Activated T-cell treated with anti-CD3 and anti-CD28 coated beads, Interleukin-2, amount 50 U/mL, for 24 hours (primary cell): ENCODE measurements around the gene ARHGAP24.

Source experiments
- DNase-seq: peaks from one replicate; pipeline ENCODE4 v3.0.0-alpha.2; 2020
- H3K27ac Mint-ChIP-seq: 2 replicates; pipeline ENCODE4 v1.8.0; 2020; ENCODE audit warnings: mild to moderate bottlenecking, mixed read lengths
- H3K27me3 Mint-ChIP-seq: 2 replicates; pipeline ENCODE4 v1.8.0; 2020; ENCODE audit warnings: mixed read lengths
- H3K36me3 Mint-ChIP-seq: 2 replicates; pipeline ENCODE4 v1.8.0; 2020; ENCODE audit warnings: low read depth, mixed read lengths
- H3K4me1 Mint-ChIP-seq: 2 replicates; pipeline ENCODE4 v1.8.0; 2020; ENCODE audit warnings: low read depth, mixed read lengths
- H3K4me3 Mint-ChIP-seq: 2 replicates; pipeline ENCODE4 v1.8.0; 2020; ENCODE audit warnings: mild to moderate bottlenecking, moderate library complexity, mixed read lengths
- H3K9me3 Mint-ChIP-seq: 2 replicates; pipeline ENCODE4 v1.8.0; 2020; ENCODE audit warnings: mixed read lengths

ARHGAP24 gene

DNA sequence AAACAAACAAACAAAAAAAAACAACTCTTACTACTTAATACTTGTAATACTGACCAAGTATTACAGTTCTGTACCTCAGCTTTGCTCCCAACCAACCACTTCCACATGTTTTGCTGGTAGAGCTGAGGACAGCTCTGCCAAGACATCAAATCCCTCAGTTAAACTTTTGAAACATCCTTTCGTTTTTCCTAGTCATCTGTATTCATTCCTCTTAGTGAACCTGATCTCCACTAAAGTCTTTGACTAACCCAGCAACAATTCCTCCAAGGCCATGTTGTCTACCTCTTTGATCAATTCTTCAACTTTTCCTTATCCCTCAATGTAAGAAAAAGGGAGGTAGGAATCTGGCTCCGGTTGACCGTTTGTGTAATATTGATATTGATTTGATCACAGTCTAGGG is 247.5 kb downstream of the ARHGAP24 start:
- Mint-ChIP-seq H3K4me3 (no peak overlapping the region), H3K36me3 (no peaks in the 10 kb centered on the region), H3K9me3 (peaks cover 4% of the 10 kb centered on the region), H3K4me1 (no peaks in the 10 kb centered on the region), H3K27me3 (no peaks in the 10 kb centered on the region), H3K27ac (no peak overlapping the region)
- no peak for DNase-seq

- Mint-ChIP-seq H3K27me3 (no peaks in the 10 kb centered on the region), H3K36me3 (no peaks in the 10 kb centered on the region), H3K9me3 (peaks cover 4% of the 10 kb centered on the region), H3K4me1 (no peaks in the 10 kb centered on the region), H3K27ac (no peak overlapping the region), H3K4me3 (no peak overlapping the region)
- DNase-seq: no peak
Observed at GRCh38 chr4:85722807-85723206, 247.9 kb downstream of the ARHGAP24 start.

DNA sequence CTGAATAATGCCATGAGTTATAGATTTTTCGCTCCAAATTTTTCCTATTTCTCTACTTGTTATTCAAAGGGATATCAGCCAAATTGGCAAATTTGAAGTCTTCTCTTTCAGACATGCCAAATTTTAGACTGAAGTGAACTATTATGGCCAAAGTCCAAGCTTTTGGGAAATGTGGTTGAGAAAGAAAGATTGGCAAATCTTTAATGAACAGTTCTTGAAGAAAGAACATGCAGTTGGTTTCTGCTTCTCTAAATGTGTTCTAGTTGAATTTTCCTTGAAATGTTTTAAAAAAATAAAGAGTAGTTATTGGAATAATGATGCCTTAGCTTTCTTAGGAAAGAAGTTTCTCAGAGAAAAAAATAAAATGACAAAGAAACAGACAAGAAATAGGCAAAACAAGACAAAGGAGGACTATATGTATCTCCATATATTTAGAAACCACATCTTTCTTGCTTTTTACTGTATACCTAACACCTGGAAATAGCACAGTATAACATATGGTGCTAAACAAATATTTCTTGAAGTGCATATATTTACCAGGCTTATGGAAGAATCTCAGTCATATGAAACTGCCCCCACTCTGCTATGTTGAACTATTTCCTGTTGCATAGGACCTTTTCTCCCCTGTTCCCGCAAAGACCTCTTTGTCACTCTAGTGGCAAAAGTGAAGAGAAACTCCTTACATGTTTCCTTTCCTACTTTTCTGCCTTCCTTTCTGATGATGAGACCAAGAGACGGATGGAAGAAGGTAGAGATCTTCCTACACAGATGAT is 250.0 kb downstream of the ARHGAP24 start:
- peaks cover 2% of the 10 kb centered on the region for H3K9me3 Mint-ChIP-seq
- no peaks in the 10 kb centered on the region for H3K4me1 Mint-ChIP-seq
- no peak overlapping the region for H3K27ac Mint-ChIP-seq
- no peaks in the 10 kb centered on the region for H3K27me3 Mint-ChIP-seq
- no peak overlapping the region for H3K4me3 Mint-ChIP-seq
- H3K36me3 Mint-ChIP-seq: no peaks in the 10 kb centered on the region
- DNase-seq: no peak

- H3K36me3 Mint-ChIP-seq: no peaks in the 10 kb centered on the region
- no peaks in the 10 kb centered on the region for H3K27me3 Mint-ChIP-seq
- no peak overlapping the region for H3K27ac Mint-ChIP-seq
- no peaks in the 10 kb centered on the region for H3K4me1 Mint-ChIP-seq
- DNase-seq: no peak
- peaks cover 2% of the 10 kb centered on the region for H3K9me3 Mint-ChIP-seq
- H3K4me3 Mint-ChIP-seq: no peak overlapping the region
Observed at GRCh38 chr4:85725721-85726170, 250.8 kb downstream of the ARHGAP24 start.

- Mint-ChIP-seq H3K27me3 (no peaks in the 10 kb centered on the region), H3K9me3 (peaks cover 2% of the 10 kb centered on the region), H3K4me1 (no peaks in the 10 kb centered on the region), H3K4me3 (no peak overlapping the region), H3K36me3 (no peaks in the 10 kb centered on the region), H3K27ac (no peak overlapping the region)
- DNase-seq: no peak
Observed at GRCh38 chr4:85726555-85726954, 251.6 kb downstream of the ARHGAP24 start.

- no peaks in the 10 kb centered on the region for H3K36me3 Mint-ChIP-seq
- no peaks in the 10 kb centered on the region for H3K9me3 Mint-ChIP-seq
- H3K4me3 Mint-ChIP-seq: no peak overlapping the region
- H3K4me1 Mint-ChIP-seq: no peaks in the 10 kb centered on the region
- no peak overlapping the region for H3K27ac Mint-ChIP-seq
- H3K27me3 Mint-ChIP-seq: no peaks in the 10 kb centered on the region
- DNase-seq: no peak
Observed at GRCh38 chr4:85728464-85728863, 253.5 kb downstream of the ARHGAP24 start.

GRCh38 chr4:85732124-85732523 is 257.2 kb downstream of the ARHGAP24 start:
- Mint-ChIP-seq H3K4me3 (no peak overlapping the region), H3K9me3 (no peaks in the 10 kb centered on the region), H3K27ac (no peak overlapping the region), H3K27me3 (no peaks in the 10 kb centered on the region), H3K4me1 (no peaks in the 10 kb centered on the region), H3K36me3 (no peaks in the 10 kb centered on the region)
- DNase-seq: no peak

DNA sequence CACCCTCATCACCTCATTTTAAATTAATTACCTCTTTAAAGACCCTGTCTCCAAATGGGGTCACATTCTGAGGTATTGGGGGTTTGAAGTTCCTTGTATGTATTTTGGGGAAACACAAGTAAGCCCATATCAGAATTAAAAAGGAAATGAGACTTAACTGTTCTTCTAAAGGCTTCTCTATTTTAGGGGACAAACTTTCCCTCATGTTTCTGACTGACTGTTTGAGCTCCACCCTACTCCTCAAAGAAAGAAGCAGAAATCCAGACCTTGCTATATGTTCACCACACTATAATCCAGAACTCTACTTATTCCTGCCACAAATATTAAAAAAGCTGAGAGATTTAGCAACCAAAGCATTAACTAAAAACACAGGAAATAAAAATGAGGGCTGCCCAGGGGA is 258.8 kb downstream of the ARHGAP24 start:
- H3K9me3 Mint-ChIP-seq: no peaks in the 10 kb centered on the region
- no peak overlapping the region for H3K4me3 Mint-ChIP-seq
- DNase-seq: no peak
- H3K4me1 Mint-ChIP-seq: no peaks in the 10 kb centered on the region
- H3K27me3 Mint-ChIP-seq: no peaks in the 10 kb centered on the region
- no peaks in the 10 kb centered on the region for H3K36me3 Mint-ChIP-seq
- no peak overlapping the region for H3K27ac Mint-ChIP-seq

- Mint-ChIP-seq H3K36me3 (no peaks in the 10 kb centered on the region), H3K4me3 (no peak overlapping the region), H3K27me3 (no peaks in the 10 kb centered on the region), H3K27ac (no peak overlapping the region), H3K9me3 (no peaks in the 10 kb centered on the region), H3K4me1 (no peaks in the 10 kb centered on the region)
- DNase-seq: no peak
Observed at GRCh38 chr4:85734424-85734831, 259.5 kb downstream of the ARHGAP24 start.

DNA sequence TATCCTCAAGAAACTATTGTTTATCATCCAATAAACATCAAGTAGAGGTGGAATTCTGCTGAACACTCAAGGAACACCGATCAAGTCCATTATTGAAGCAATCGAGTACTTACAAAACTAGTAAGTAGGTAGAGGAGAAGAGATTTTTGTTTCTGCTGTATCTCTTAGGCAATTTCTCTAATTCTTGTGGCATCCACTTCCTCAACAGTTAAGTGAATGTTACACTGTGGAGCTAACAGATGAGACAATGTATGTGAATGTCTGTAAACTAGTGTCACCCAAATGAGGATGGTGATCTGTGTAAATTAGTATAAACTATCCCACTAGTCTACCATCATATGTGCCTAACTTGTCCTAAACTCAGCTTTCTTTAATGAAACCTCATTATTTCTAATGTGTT is 261.6 kb downstream of the ARHGAP24 start:
- H3K27ac Mint-ChIP-seq: no peak overlapping the region
- no peak overlapping the region for H3K4me3 Mint-ChIP-seq
- DNase-seq: no peak
- H3K27me3 Mint-ChIP-seq: no peaks in the 10 kb centered on the region
- no peaks in the 10 kb centered on the region for H3K36me3 Mint-ChIP-seq
- H3K4me1 Mint-ChIP-seq: no peaks in the 10 kb centered on the region
- no peaks in the 10 kb centered on the region for H3K9me3 Mint-ChIP-seq

- Mint-ChIP-seq H3K4me3 (no peak overlapping the region), H3K36me3 (no peaks in the 10 kb centered on the region), H3K4me1 (no peaks in the 10 kb centered on the region), H3K27ac (no peak overlapping the region), H3K9me3 (no peaks in the 10 kb centered on the region), H3K27me3 (no peaks in the 10 kb centered on the region)
- DNase-seq: no peak
Observed at GRCh38 chr4:85737254-85737653, 262.3 kb downstream of the ARHGAP24 start.

DNA sequence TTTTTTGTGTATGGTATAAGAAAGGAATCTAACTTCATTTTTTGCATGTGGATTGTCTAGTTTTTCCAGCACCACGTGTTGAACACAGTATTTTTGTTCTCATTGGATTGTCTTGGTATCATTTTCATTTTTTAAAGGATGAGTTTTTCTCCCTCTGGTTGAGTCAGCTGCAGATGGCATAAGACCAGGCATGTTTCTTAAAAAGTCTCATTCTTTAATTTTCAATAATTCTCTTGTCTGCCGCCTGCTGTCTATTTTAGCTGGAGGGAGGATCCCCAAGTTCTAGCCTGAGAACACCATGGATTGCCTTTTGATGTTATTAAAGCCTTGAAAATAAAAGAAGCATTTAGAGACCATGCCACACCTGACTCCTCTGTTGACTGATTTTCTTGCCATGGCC is 263.8 kb downstream of the ARHGAP24 start:
- no peaks in the 10 kb centered on the region for H3K27me3 Mint-ChIP-seq
- no peaks in the 10 kb centered on the region for H3K9me3 Mint-ChIP-seq
- H3K36me3 Mint-ChIP-seq: no peaks in the 10 kb centered on the region
- H3K27ac Mint-ChIP-seq: no peak overlapping the region
- no peaks in the 10 kb centered on the region for H3K4me1 Mint-ChIP-seq
- H3K4me3 Mint-ChIP-seq: no peak overlapping the region
- no peak for DNase-seq

DNA sequence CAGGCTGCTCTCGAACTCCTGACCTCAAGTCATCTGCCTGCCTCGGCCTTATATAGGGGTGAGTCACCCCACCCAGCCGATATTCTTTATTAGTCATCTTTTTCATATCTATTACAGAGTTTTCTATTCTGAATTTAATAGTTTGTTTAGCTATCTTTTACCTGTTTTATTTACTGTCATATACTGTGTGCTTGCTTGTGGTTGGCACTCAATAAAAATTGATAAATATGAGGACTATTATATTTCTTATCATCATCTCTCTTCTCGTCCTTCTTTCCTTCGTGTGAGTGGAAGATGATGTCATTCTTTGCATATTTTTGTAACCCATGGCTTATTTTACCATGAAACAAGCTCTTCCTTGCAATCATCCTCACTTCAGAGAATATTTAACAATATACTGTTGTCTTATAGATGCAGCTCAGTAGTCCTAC is 265.5 kb downstream of the ARHGAP24 start:
- no peak for DNase-seq

GRCh38 chr4:85741381-85741780 is 266.4 kb downstream of the ARHGAP24 start:
- no peak overlapping the region for H3K27ac Mint-ChIP-seq

More for the DNA sequence above, 265.5 kb downstream of the ARHGAP24 start:
- Mint-ChIP-seq H3K9me3 (no peaks in the 10 kb centered on the region), H3K4me1 (no peaks in the 10 kb centered on the region), H3K27ac (no peak overlapping the region), H3K27me3 (no peaks in the 10 kb centered on the region), H3K4me3 (no peak overlapping the region), H3K36me3 (no peaks in the 10 kb centered on the region)

GRCh38 chr4:85741921-85742591 is 267.1 kb downstream of the ARHGAP24 start:
- Mint-ChIP-seq H3K9me3 (no peaks in the 10 kb centered on the region), H3K4me3 (no peak overlapping the region), H3K27me3 (no peaks in the 10 kb centered on the region), H3K36me3 (no peaks in the 10 kb centered on the region), H3K27ac (no peak overlapping the region), H3K4me1 (no peaks in the 10 kb centered on the region)
- no peak for DNase-seq

More at GRCh38 chr4:85741381-85741780, 266.4 kb downstream of the ARHGAP24 start:
- no peaks in the 10 kb centered on the region for H3K9me3 Mint-ChIP-seq
- H3K4me3 Mint-ChIP-seq: no peak overlapping the region
- no peaks in the 10 kb centered on the region for H3K27me3 Mint-ChIP-seq
- no peak for DNase-seq
- H3K36me3 Mint-ChIP-seq: no peaks in the 10 kb centered on the region
- H3K4me1 Mint-ChIP-seq: no peaks in the 10 kb centered on the region
